Lung (tissue), 12 donors: ENCODE measurements around the gene TDRD1. TPM values are rescaled to one million over a fixed set of nuclear protein-coding genes. Genes with fewer than 3 reads are reported as not detected.
A peak's percentile ranks its signal among the peaks of the same experiment; 100 is the strongest.

Source experiments
- ATAC-seq: fragments of 200-7000 bp; cut with Tn5 transposase; one replicate; pipeline ENCODE4 v1.9.1; 2020; ENCODE audit warnings: moderate number of reproducible peaks; ENCODE audit not compliant: insufficient read depth, low FRiP score
- DNase-seq, 3 donors: peaks; one replicate each; pipeline ENCODE4 v3.0.0-alpha.2; 2013 to 2017
- H3K27ac ChIP-seq, 2 donors: one replicate each; pipeline ENCODE4 v1.5.1; 2013; ENCODE audit warnings: mild to moderate bottlenecking in 2 of 2, moderate library complexity in 2 of 2, control low read depth in 1 of 2, inconsistent platforms in 1 of 2, low read depth in 1 of 2, low read length in 1 of 2
- H3K27me3 ChIP-seq, 3 donors: one replicate each; pipeline ENCODE4 v1.5.1; 2013; ENCODE audit warnings: low read length in 2 of 3; ENCODE audit not compliant: control insufficient read depth in 3 of 3, insufficient read depth in 3 of 3
- H3K36me3 ChIP-seq, 4 donors: one replicate each; pipeline ENCODE4 v1.5.1; 2013; ENCODE audit warnings: low read length in 4 of 4, mild to moderate bottlenecking in 1 of 4, moderate library complexity in 1 of 4; ENCODE audit not compliant: control insufficient read depth in 4 of 4, insufficient read depth in 4 of 4
- H3K4me1 ChIP-seq, 5 donors: one replicate each; pipeline ENCODE4 v1.5.1; 2013; ENCODE audit warnings: low read length in 5 of 5, mild to moderate bottlenecking in 2 of 5, moderate library complexity in 1 of 5; ENCODE audit not compliant: control insufficient read depth in 5 of 5, insufficient read depth in 5 of 5
- H3K4me3 ChIP-seq: one replicate; pipeline ENCODE4 v1.5.1; 2013; ENCODE audit warnings: mild to moderate bottlenecking, control low read depth, moderate library complexity
- H3K9ac ChIP-seq, 2 donors: one replicate each; pipeline ENCODE4 v1.5.1; 2013; ENCODE audit warnings: low read length in 2 of 2, control low read depth in 1 of 2; ENCODE audit not compliant: insufficient read depth in 1 of 2
- H3K9me3 ChIP-seq, 4 donors: one replicate each; pipeline ENCODE4 v1.5.1; 2013; ENCODE audit warnings: low read length in 3 of 4, mild to moderate bottlenecking in 1 of 4, moderate library complexity in 1 of 4; ENCODE audit not compliant: control insufficient read depth in 4 of 4, insufficient read depth in 3 of 4
- WGBS, 2 donors: extraction: QIAGEN DNeasy Blood & Tissue Kit; methylation state at CpG; one replicate each; pipeline ENCODE4 v1.1.7; 2013; 5-methylcytosine and 5-hydroxymethylcytosine counted together
- polyA plus RNA-seq, 2 donors: library from polyadenylated mRNA; stranded (reverse); fragments of 200-250 nt; gene quantifications; one replicate each; pipeline ENCODE4 v1.2.1, GENCODE V29; 2013
- total RNA-seq, 2 donors: library from RNA; depleted of rRNA in 1 of 2; stranded (reverse); fragments of >200 nt in 1 of 2; gene quantifications; one replicate each; pipeline ENCODE4 v1.2.1, GENCODE V29; 2014 to 2021
- TF ChIP-seq, protein P1 (sequence below): IDR thresholded peaks from 2 replicates; pipeline ENCODE4 v1.5.1; 2012; ENCODE audit warnings: mild to moderate bottlenecking; ENCODE audit errors: control extremely low read depth, extremely low read depth
- donor health status: control.
- donor health status: control.
- donor health status: Bipolar disorder and iron deficiency.
- donor health status: healthy.
- donor health status: DM: yes; HTN: yes; CAD: no.

The TDRD1 gene
- total and polyA plus RNA-seq, 4 donors, result 0.05 to 0.37 (median 0.25) TPM; not detected in 1

DNA sequence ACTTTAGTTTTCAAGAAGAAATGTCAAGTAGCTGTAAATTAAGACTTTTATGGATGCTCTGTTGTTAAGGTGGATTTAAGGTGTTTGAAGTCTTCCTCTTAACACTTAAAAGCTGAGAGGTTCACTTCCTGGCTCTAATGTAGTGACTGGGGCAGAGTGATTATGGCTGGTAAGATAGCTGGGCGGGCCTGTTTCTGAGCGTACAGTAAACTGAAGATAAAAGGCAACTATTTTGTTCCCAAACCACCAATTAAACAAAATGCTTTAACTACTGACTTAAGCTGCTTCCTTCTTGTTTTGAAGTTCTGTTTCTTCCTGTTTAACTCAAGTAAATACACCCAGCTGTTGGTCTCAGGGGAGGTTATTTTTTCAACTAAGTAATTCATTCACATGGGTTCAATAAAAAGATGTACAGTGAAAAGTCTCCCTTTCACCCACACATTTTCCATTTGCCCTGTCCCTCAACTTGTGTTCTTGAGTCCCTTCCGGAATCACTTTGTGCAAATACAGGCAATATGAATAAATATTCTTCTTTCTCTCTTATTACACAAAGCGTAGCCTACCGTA, 79.2 kb downstream of the TDRD1 start:
- H3K36me3 ChIP-seq, result no peaks in the 10 kb centered on the region
- peaks cover 5 to 19% (median 14%) of the 10 kb centered on the region in 5 donors for H3K4me1 ChIP-seq
- no peak overlapping the region for H3K9ac ChIP-seq
- ATAC-seq (peak; percentile 25), DNase-seq (peak; percentile 44 to 79 (median 70))
- TF ChIP-seq, protein P1, sequence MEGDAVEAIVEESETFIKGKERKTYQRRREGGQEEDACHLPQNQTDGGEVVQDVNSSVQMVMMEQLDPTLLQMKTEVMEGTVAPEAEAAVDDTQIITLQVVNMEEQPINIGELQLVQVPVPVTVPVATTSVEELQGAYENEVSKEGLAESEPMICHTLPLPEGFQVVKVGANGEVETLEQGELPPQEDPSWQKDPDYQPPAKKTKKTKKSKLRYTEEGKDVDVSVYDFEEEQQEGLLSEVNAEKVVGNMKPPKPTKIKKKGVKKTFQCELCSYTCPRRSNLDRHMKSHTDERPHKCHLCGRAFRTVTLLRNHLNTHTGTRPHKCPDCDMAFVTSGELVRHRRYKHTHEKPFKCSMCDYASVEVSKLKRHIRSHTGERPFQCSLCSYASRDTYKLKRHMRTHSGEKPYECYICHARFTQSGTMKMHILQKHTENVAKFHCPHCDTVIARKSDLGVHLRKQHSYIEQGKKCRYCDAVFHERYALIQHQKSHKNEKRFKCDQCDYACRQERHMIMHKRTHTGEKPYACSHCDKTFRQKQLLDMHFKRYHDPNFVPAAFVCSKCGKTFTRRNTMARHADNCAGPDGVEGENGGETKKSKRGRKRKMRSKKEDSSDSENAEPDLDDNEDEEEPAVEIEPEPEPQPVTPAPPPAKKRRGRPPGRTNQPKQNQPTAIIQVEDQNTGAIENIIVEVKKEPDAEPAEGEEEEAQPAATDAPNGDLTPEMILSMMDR, result no peak
- no peak overlapping the region for H3K27ac ChIP-seq
- no peak overlapping the region for H3K4me3 ChIP-seq
- H3K9me3 ChIP-seq, result peaks cover 0 to 3% (median 0%) of the 10 kb centered on the region in 4 donors
- H3K27me3 ChIP-seq, result no peaks in the 10 kb centered on the region
- WGBS, 2 donors, result 55 to 74% methylated on average over 5 of the region's 5 CpGs

GRCh38 chr10:114259824-114260223, 80.7 kb downstream of the TDRD1 start:
- DNase-seq, result no peak
- ATAC-seq, result peak; percentile 22
- Histone ChIP-seq H3K4me3 (no peak overlapping the region), H3K27me3 (no peaks in the 10 kb centered on the region), H3K4me1 (peaks cover 5 to 19% (median 14%) of the 10 kb centered on the region in 5 donors), H3K9ac (no peak overlapping the region), H3K27ac (peak overlapping the region in 1 of 2 donors; percentile 24), H3K36me3 (no peaks in the 10 kb centered on the region), H3K9me3 (no peaks in the 10 kb centered on the region)
- 65 to 90% methylated on average over 10 of the region's 10 CpGs for WGBS, 2 donors
- TF ChIP-seq, protein P1, result no peak

GRCh38 chr10:114260366-114260765, 81.2 kb downstream of the TDRD1 start:
- H3K9me3 ChIP-seq, result no peaks in the 10 kb centered on the region
- WGBS, 2 donors, result 88 to 91% methylated on average over 5 of the region's 5 CpGs
- H3K36me3 ChIP-seq, result no peaks in the 10 kb centered on the region
- H3K27me3 ChIP-seq, result no peaks in the 10 kb centered on the region
- TF ChIP-seq, protein P1, result no peak
- peak overlapping the region in 1 of 2 donors; percentile 64 for H3K27ac ChIP-seq
- DNase-seq (no peak), ATAC-seq (no peak)
- peaks cover 5 to 21% (median 14%) of the 10 kb centered on the region in 5 donors for H3K4me1 ChIP-seq
- no peak overlapping the region for H3K9ac ChIP-seq
- no peak overlapping the region for H3K4me3 ChIP-seq

- peaks cover 5 to 23% (median 14%) of the 10 kb centered on the region in 5 donors for H3K4me1 ChIP-seq
- WGBS, 2 donors, result 36 to 60% methylated on average over 2 of the region's 2 CpGs
- ATAC-seq (no peak), DNase-seq (no peak)
- no peaks in the 10 kb centered on the region for H3K36me3 ChIP-seq
- H3K27me3 ChIP-seq, result no peaks in the 10 kb centered on the region
- TF ChIP-seq, protein P1, result no peak
- H3K27ac ChIP-seq, result peak overlapping the region in 1 of 2 donors; percentile 35
- H3K9me3 ChIP-seq, result no peaks in the 10 kb centered on the region
- no peak overlapping the region for H3K9ac ChIP-seq
- no peak overlapping the region for H3K4me3 ChIP-seq
Measured at GRCh38 chr10:114261076-114261475, 81.9 kb downstream of the TDRD1 start.
